H1 (cell line): ENCODE measurements around the gene CTPS1. TPM values are rescaled to one million over a fixed set of nuclear protein-coding genes. Genes with fewer than 3 reads are reported as not detected.

Experiments used
- POLR2AphosphoS5 ChIP-seq: IDR thresholded peaks from 2 replicates; pipeline ENCODE4 v1.6.1; 2011; ENCODE audit warnings: low read depth, low read length
- TBP ChIP-seq: IDR thresholded peaks from 2 replicates; pipeline ENCODE4 v1.6.1; 2011; ENCODE audit warnings: low read depth, low read length, improper control_type of control experiment
- polyA plus RNA-seq, 7 experiments: library from polyadenylated mRNA; depleted of rRNA in 3 of 7; stranded (reverse) in 5 of 7; unstranded in 2 of 7; fragments of >200 nt in 5 of 7; fragments of 200-250 nt in 2 of 7; gene quantifications; 1 replicate in 5 of 7; 2 replicates in 1 of 7; 4 replicates in 1 of 7; pipeline versions ENCODE4 v1.2.1 to v1.2.3, GENCODE V29; 2011 to 2013; ENCODE audit warnings: missing spikeins in 2 of 7, mixed read lengths in 2 of 7
- total RNA-seq: library from RNA; stranded (reverse); fragmentation: NEBNext Ultra II Directional; extraction: Animal tissue kit (Norgen Biotek cat#: 25700); gene quantifications from 2 replicates; pipeline ENCODE4 v1.2.1, GENCODE V29; 2021

The CTPS1 gene
- total and polyA plus RNA-seq, 2 of the 8 experiments (the other 6 are each of a cell fraction or from before 2014, with no cell fraction given): 35.5 to 103 TPM

- TF ChIP-seq TBP (no peak), POLR2AphosphoS5 (no peak; the same call in 1 of the 2 replicates)
These were observed 7.5 kb downstream of the CTPS1 start (continued) for GRCh38 chr1:40986956-40987355.
